Measurements from ENCODE around the gene MOGAT1. TPM values are rescaled to one million over a fixed set of nuclear protein-coding genes. Genes with fewer than 3 reads are reported as not detected.

Gene MOGAT1
- total RNA-seq, 1 experiment from 2014 or later, result not detected

DNA sequence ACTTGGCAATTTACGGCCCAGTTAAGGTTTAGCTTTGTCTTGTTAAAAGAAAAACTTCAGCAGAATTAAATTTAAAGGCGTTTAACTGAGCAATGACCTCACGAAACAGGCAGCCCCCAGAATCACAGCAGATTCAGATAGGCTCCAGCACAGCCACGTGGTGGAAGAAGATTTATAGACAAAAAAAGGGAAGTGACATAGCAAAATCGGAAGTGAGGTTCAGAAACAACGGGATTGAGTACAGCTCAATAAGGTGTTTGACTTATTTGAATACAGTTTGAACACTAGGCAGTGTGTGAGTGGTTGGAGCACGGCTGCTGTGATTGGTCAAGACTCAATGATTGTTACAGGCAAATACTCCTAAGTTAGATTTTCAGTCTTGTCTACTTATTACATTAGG lies 79.8 kb downstream of the MOGAT1 start:
- Histone ChIP-seq H3K36me3 (ENCODE audit: insufficient read depth, low read length, poor library complexity, severe bottlenecking) (no peaks in the 10 kb centered on the region), H3K9me3 (ENCODE audit: low read depth, low read length, poor library complexity, severe bottlenecking) (no peaks in the 10 kb centered on the region), H3K4me3 (ENCODE audit: low read depth, low read length, poor library complexity, severe bottlenecking) (no peak overlapping the region), H3K4me1 (ENCODE audit: insufficient read depth, low read length, poor library complexity, severe bottlenecking) (no peaks in the 10 kb centered on the region), H3K27ac (ENCODE audit: low read depth, low read length, poor library complexity, severe bottlenecking) (no peak overlapping the region), H3K27me3 (replicated peaks; ENCODE audit: insufficient read depth, low read depth, low read length, poor library complexity) (no peaks in the 10 kb centered on the region)
- TF ChIP-seq CTCF (conservative IDR thresholded peaks at IDR 0.05; ENCODE audit: low read depth, low read length) (no peak), EZH2 (IDR thresholded peaks at IDR 0.05; ENCODE audit: borderline replicate concordance, low read depth, low read length, poor library complexity, severe bottlenecking) (no peak)
- intact Hi-C loops (cut with micrococcal nuclease; ENCODE audit: unreplicated experiment), result no loop called here
- CTCF ChIA-PET, result no interaction called here
- no peak for DNase-seq (ENCODE audit: low spot score)
- BruUV-seq (replicated peaks), result no TSS peak
- POLR2A ChIA-PET (ENCODE audit: low non-redundant PET), result no interaction called here

GRCh38 chr2:222751821-222752719 lies 80.6 kb downstream of the MOGAT1 start:
- no peak for DNase-seq (ENCODE audit: low spot score)
- H3K4me3 ChIP-seq (ENCODE audit: low read depth, low read length, poor library complexity, severe bottlenecking), result no peak overlapping the region
- no peaks in the 10 kb centered on the region for H3K9me3 ChIP-seq (ENCODE audit: low read depth, low read length, poor library complexity, severe bottlenecking)
- TF ChIP-seq CTCF (conservative IDR thresholded peaks at IDR 0.05; ENCODE audit: low read depth, low read length) (no peak), EZH2 (IDR thresholded peaks at IDR 0.05; ENCODE audit: borderline replicate concordance, low read depth, low read length, poor library complexity, severe bottlenecking) (no peak)
- H3K27ac ChIP-seq (ENCODE audit: low read depth, low read length, poor library complexity, severe bottlenecking), result no peak overlapping the region
- no peaks in the 10 kb centered on the region for H3K27me3 ChIP-seq (replicated peaks; ENCODE audit: insufficient read depth, low read depth, low read length, poor library complexity)
- CTCF ChIA-PET, result no interaction called here
- no peaks in the 10 kb centered on the region for H3K36me3 ChIP-seq (ENCODE audit: insufficient read depth, low read length, poor library complexity, severe bottlenecking)
- no TSS peak for BruUV-seq (replicated peaks)
- intact Hi-C loops (cut with micrococcal nuclease; ENCODE audit: unreplicated experiment), result no loop called here
- H3K4me1 ChIP-seq (ENCODE audit: insufficient read depth, low read length, poor library complexity, severe bottlenecking), result no peaks in the 10 kb centered on the region
- POLR2A ChIA-PET (ENCODE audit: low non-redundant PET), result interaction anchor here (0.5 kb wide), 1 partner anchor 48 kb away, joined by 5 read pairs; no protein-coding TSS in a partner anchor

DNA sequence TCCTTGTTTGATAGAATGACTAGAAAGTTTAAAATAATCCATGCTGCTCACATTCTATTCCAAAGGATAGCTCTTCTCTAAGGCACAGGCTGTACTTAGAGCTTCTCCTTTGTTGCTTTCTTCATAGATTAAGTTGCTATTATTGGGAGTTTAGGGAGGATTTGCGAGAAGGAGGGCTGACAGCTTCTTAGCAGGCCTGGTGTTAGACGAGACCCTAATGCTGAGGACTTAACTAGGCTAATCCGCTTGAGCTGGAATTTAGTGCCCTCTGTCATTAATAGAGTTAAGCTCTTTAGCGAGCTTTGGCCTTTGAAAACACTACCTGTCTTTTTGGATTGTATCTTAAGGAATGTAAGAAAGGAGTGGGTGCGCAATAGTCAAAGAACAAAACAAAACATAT lies 81.3 kb downstream of the MOGAT1 start:
- TF ChIP-seq CTCF (conservative IDR thresholded peaks at IDR 0.05; ENCODE audit: low read depth, low read length) (no peak), EZH2 (IDR thresholded peaks at IDR 0.05; ENCODE audit: borderline replicate concordance, low read depth, low read length, poor library complexity, severe bottlenecking) (no peak)
- ChIA-PET CTCF (no interaction called here), POLR2A (ENCODE audit: low non-redundant PET) (interaction anchor here (0.5 kb wide), 1 partner anchor 49 kb away, joined by 5 read pairs; no protein-coding TSS in a partner anchor)
- DNase-seq (ENCODE audit: low spot score), result no peak
- H3K4me3 ChIP-seq (ENCODE audit: low read depth, low read length, poor library complexity, severe bottlenecking), result no peak overlapping the region
- intact Hi-C loops (cut with micrococcal nuclease; ENCODE audit: unreplicated experiment), result no loop called here
- no peaks in the 10 kb centered on the region for H3K4me1 ChIP-seq (ENCODE audit: insufficient read depth, low read length, poor library complexity, severe bottlenecking)
- no peaks in the 10 kb centered on the region for H3K27me3 ChIP-seq (replicated peaks; ENCODE audit: insufficient read depth, low read depth, low read length, poor library complexity)
- H3K36me3 ChIP-seq (ENCODE audit: insufficient read depth, low read length, poor library complexity, severe bottlenecking), result no peaks in the 10 kb centered on the region
- no TSS peak for BruUV-seq (replicated peaks)
- no peaks in the 10 kb centered on the region for H3K9me3 ChIP-seq (ENCODE audit: low read depth, low read length, poor library complexity, severe bottlenecking)
- no peak overlapping the region for H3K27ac ChIP-seq (ENCODE audit: low read depth, low read length, poor library complexity, severe bottlenecking)

Measured in A673 (cell line).